ENCODE results near the gene SLC16A1.

SLC16A1 gene

DNA sequence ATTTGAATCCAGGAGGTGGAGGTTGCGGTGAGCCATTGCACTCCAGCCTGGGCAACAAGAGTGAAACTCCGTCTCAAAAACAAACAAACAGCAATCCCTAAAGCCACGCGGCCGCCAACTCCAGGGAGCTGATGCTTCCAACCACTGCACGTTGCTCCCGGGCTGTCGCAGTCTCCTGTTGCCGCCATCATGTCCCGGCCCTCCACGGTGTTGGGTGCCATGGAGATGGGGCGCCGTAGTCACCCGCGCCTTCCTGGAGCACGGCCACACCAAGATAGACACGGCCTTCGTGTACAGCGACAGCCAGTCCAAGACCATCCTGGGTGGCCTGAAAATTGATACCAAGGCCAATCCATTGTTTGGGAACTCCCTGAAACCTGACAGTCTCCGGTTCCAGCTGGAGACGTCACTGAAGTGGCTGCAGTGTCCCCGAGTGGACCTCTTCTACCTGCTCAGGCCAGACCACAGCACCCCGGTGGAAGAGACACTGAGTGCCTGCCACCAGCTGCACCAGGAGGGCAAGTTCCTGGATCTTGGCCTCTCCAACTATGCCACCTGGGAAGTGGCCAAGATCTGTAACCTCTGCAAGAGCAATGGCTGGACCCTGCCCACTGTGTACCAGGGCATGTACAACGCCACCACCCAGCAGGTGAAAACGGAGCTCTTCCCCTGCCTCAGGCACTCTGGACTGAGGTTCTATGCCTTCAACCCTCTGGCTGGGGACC is 32.6 kb downstream of the SLC16A1 start:
- no peak for TF ChIP-seq CTCF (IDR thresholded peaks at IDR 0.05; ENCODE audit: extremely low read depth, missing control alignments)
- no peak for DNase-seq (ENCODE audit: low spot score)

DNA sequence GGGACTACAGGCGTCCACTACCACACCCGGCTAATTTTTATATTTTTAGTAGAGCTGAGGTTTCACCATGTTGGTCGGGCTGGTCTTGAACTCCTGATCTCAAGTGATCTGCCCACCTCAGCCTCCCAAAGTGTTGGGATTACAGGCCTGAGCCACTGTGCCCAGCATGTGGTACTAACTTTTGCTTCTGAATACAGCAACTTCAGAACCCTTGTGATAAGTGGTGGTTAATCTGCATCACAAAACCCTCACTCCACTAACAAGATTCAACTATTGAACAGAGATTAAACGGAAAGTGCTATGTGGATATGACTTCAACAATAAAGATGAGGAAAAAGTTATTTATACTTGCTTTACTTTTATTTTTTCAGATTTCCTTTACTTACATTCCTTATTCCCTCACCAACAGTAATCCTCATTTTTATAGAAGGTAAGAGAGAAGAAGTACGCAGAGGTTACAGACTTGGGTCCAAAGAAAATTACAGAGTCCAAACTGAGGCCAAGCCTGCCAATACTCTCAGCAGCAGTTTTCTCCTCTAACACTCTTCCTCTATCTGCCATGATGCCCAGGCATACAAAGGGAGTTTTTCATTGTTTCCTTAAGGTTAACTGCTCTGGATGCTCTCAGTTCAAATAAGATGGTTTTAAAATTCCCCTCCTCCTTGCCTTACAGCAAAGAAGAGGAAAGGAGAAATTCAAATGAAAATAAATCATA is 44.3 kb downstream of the SLC16A1 start:
- DNase-seq (ENCODE audit: low spot score): no peak

GRCh38 chr1:112909847-112910246 is 46.1 kb downstream of the SLC16A1 start:
- DNase-seq (ENCODE audit: low spot score): no peak
- no peak for TF ChIP-seq CTCF (IDR thresholded peaks at IDR 0.05; ENCODE audit: extremely low read depth, missing control alignments)

More for the DNA sequence above, 44.3 kb downstream of the SLC16A1 start:
- no peak for TF ChIP-seq CTCF (IDR thresholded peaks at IDR 0.05; ENCODE audit: extremely low read depth, missing control alignments)

- DNase-seq (ENCODE audit: low spot score): no peak
- TF ChIP-seq CTCF (IDR thresholded peaks at IDR 0.05; ENCODE audit: extremely low read depth, missing control alignments): no peak
Observed at GRCh38 chr1:112906150-112906698, 49.8 kb downstream of the SLC16A1 start.

DNA sequence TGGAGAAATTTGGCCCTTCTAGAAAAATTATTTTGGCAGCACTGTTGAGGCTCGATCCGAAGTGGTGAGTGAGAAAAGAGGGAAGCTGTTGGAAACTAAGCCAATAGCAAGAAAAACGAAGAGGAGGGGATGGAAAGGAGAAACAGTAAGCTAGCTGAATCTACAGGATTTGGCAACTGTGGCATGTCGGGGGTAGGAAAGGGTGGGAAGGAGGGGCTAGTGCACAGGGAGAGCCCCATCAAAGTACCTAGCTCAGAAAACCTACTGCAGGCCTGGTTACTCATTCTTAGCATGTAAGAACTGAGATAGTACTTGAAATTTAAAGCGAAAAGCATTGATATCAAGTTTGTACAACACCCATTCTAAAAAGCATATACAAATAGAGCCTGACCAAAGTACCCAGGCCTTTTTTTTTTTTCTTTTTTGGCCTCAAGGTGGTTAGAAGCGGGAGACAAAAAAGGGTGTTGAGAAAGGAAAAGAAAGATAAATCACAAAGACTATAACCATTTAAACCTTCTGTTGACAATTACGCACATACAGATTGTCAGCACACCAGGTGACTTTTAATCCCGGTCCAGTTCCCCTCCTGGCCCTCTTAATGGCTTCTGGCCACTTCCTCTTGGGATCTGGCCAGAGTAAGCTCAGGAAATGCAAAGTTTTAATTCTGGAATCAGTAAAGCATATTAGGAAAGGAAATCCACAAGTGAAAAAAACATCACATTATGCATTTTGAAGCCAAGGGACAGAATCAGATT is 50.4 kb downstream of the SLC16A1 start:
- DNase-seq (ENCODE audit: low spot score): no peak
- TF ChIP-seq CTCF (IDR thresholded peaks at IDR 0.05; ENCODE audit: extremely low read depth, missing control alignments): no peak

GRCh38 chr1:112904831-112905261 is 51.1 kb downstream of the SLC16A1 start:
- TF ChIP-seq CTCF (IDR thresholded peaks at IDR 0.05; ENCODE audit: extremely low read depth, missing control alignments): no peak
- DNase-seq (ENCODE audit: low spot score): no peak
